SK-N-SH (cell line): ENCODE measurements around the gene HNRNPUL1. TPM values are rescaled to one million over a fixed set of nuclear protein-coding genes. Genes with fewer than 3 reads are reported as not detected.
A peak's percentile ranks its signal among the peaks of the same experiment; 100 is the strongest.

Source experiments
- CTCF ChIA-PET: fragments of 300-600, 350-600 bp; formaldehyde crosslinking; extraction: SDS; loops from one replicate; lab custom pipeline; 2021; lab: Yijun Ruan, JAX
- POLR2A ChIA-PET: fragments of 350-600 bp; sonication (Branson Sonifier 250); formaldehyde crosslinking; extraction: SDS; loops from one replicate; lab custom pipeline; 2020; ENCODE audit warnings: antibody characterized with exemption, inconsistent platforms; lab: Yijun Ruan, JAX
- DNase-seq: peaks from one replicate; pipeline ENCODE4 v3.0.0; 2012
- H2AFZ ChIP-seq: fragments of 200-600 bp; sonication (generic); 2 replicates; pipeline ENCODE4 v1.8.1; 2016; ENCODE audit warnings: antibody characterized with exemption, mild to moderate bottlenecking, low read depth
- H3F3A ChIP-seq: fragments of 200-600 bp; sonication (generic); replicated peaks from 2 replicates; pipeline ENCODE3; 2016; ENCODE audit warnings: antibody characterized with exemption, mild to moderate bottlenecking; ENCODE audit not compliant: insufficient read depth
- H3K27ac ChIP-seq, 2 experiments: fragments of 200-500 bp in 1 of 2; fragments of 200-600 bp in 1 of 2; sonication (Bioruptor generic) in 1 of 2; sonication (generic), shearing (Covaris generic) in 1 of 2; 2 replicates each; pipeline versions ENCODE4 v1.5.1 to v1.6.1; 2014 to 2016; ENCODE audit warnings: low read depth in 2 of 2, inconsistent platforms in 1 of 2, low read length in 1 of 2, mild to moderate bottlenecking in 1 of 2, mixed read lengths in 1 of 2
- H3K27me3 ChIP-seq: fragments of 200-600 bp; sonication (generic), shearing (Covaris generic); 2 replicates; pipeline ENCODE4 v1.6.1; 2016; ENCODE audit warnings: mixed run types; ENCODE audit not compliant: insufficient read depth
- H3K36me3 ChIP-seq, 2 experiments: fragments of 200-500 bp in 1 of 2; fragments of 200-600 bp in 1 of 2; sonication (Bioruptor generic) in 1 of 2; sonication (generic) in 1 of 2; replicated peaks in 1 of 2; 2 replicates each; pipeline versions ENCODE3 to v1.5.1; 2014 to 2016; ENCODE audit warnings: low read length in 1 of 2, mild to moderate bottlenecking in 1 of 2; ENCODE audit not compliant: insufficient read depth in 2 of 2, control insufficient read depth in 1 of 2
- H3K4me1 ChIP-seq, 2 experiments: fragments of 200-500 bp in 1 of 2; fragments of 200-600 bp in 1 of 2; sonication (Bioruptor generic) in 1 of 2; sonication (generic), shearing (Covaris generic) in 1 of 2; 2 replicates each; pipeline versions ENCODE4 v1.5.1 to v1.6.1; 2014 to 2016; ENCODE audit warnings: low read depth in 1 of 2, low read length in 1 of 2, mixed run types in 1 of 2; ENCODE audit not compliant: insufficient read depth in 2 of 2, control insufficient read depth in 1 of 2
- H3K4me2 ChIP-seq: fragments of 200-600 bp; sonication (generic), shearing (Covaris generic); 2 replicates; pipeline ENCODE4 v1.6.1; 2017; ENCODE audit warnings: mixed run types
- H3K4me3 ChIP-seq, 2 experiments: fragments of 200-500 bp in 1 of 2; fragments of 200-600 bp in 1 of 2; sonication (Bioruptor generic) in 1 of 2; sonication (generic), shearing (Covaris generic) in 1 of 2; 2 replicates each; pipeline versions ENCODE4 v1.5.1 to v1.8.1; 2014 to 2016; ENCODE audit warnings: low read depth in 2 of 2, inconsistent platforms in 1 of 2, low read length in 1 of 2, mild to moderate bottlenecking in 1 of 2, mixed read lengths in 1 of 2, moderate library complexity in 1 of 2
- H3K79me2 ChIP-seq: fragments of 200-600 bp; sonication (generic); 2 replicates; pipeline ENCODE4 v1.8.1; 2017; ENCODE audit warnings: mild to moderate bottlenecking; ENCODE audit not compliant: insufficient read depth
- H3K9ac ChIP-seq: fragments of 200-600 bp; sonication (generic); 2 replicates; pipeline ENCODE4 v1.6.1; 2017; ENCODE audit warnings: mixed run types
- H3K9me2 ChIP-seq: fragments of 200-600 bp; sonication (generic); 2 replicates; pipeline ENCODE4 v1.6.1; 2017; ENCODE audit warnings: mixed run types
- H3K9me3 ChIP-seq: fragments of 200-600 bp; sonication (generic); 2 replicates; pipeline ENCODE4 v1.6.1; 2017; ENCODE audit warnings: mixed run types, mild to moderate bottlenecking, moderate library complexity
- H4K20me1 ChIP-seq: fragments of 200-600 bp; sonication (generic); 2 replicates; pipeline ENCODE4 v1.6.1; 2017; ENCODE audit warnings: mild to moderate bottlenecking, mixed run types; ENCODE audit not compliant: insufficient read depth
- CTCF ChIP-seq: fragments of 200-600 bp; sonication (generic); IDR thresholded peaks from 2 replicates; pipeline ENCODE4 v1.6.1; 2017; ENCODE audit warnings: antibody characterized with exemption, mild to moderate bottlenecking, moderate library complexity
- ELF1 ChIP-seq: IDR thresholded peaks from 2 replicates; pipeline ENCODE4 v1.4.0; 2012
- EZH2phosphoT487 ChIP-seq: fragments of 200-600 bp; sonication (generic); IDR thresholded peaks from 2 replicates; pipeline ENCODE4 v1.6.1; 2017; ENCODE audit warnings: low read depth, mixed run types, mild to moderate bottlenecking, antibody characterized with exemption, moderate library complexity, borderline replicate concordance
- FOSL2 ChIP-seq: IDR thresholded peaks from 2 replicates; pipeline ENCODE4 v1.4.0; 2012; ENCODE audit warnings: low read depth, mild to moderate bottlenecking, moderate library complexity, borderline replicate concordance
- FOXJ3 ChIP-seq: sonication (generic); formaldehyde crosslinking; IDR thresholded peaks from 2 replicates; pipeline ENCODE4 v1.5.1; 2020; ENCODE audit warnings: mild to moderate bottlenecking, missing genetic modification reagents
- FOXM1 ChIP-seq: IDR thresholded peaks from 2 replicates; pipeline ENCODE4 v1.4.0; 2012; ENCODE audit warnings: low read depth, mild to moderate bottlenecking
- IRF3 ChIP-seq: fragments of 150-350 bp; IDR thresholded peaks from 2 replicates; pipeline ENCODE4 v1.6.1; 2016; ENCODE audit warnings: mild to moderate bottlenecking, low read depth, low read length
- JUND ChIP-seq: IDR thresholded peaks from 2 replicates; pipeline ENCODE4 v1.4.0; 2012
- MEF2A ChIP-seq: IDR thresholded peaks from 2 replicates; pipeline ENCODE4 v1.4.0; 2012; ENCODE audit warnings: low read depth, borderline replicate concordance
- MXI1 ChIP-seq: IDR thresholded peaks from 2 replicates; pipeline ENCODE4 v1.6.1; 2012; ENCODE audit warnings: mild to moderate bottlenecking, low read depth, low read length, improper control_type of control experiment
- NRF1 ChIP-seq: IDR thresholded peaks from 2 replicates; pipeline ENCODE4 v1.6.1; 2012; ENCODE audit warnings: low read depth, mild to moderate bottlenecking, low read length
- POLR2AphosphoS5 ChIP-seq: IDR thresholded peaks from 2 replicates; pipeline ENCODE4 v1.6.1; 2012; ENCODE audit warnings: low read depth, low read length
- RCOR1 ChIP-seq: fragments of 150-350 bp; IDR thresholded peaks from 2 replicates; pipeline ENCODE4 v1.6.1; 2017; ENCODE audit warnings: antibody characterized with exemption, low read length
- RXRA ChIP-seq: IDR thresholded peaks from 2 replicates; pipeline ENCODE4 v1.4.0; 2012; ENCODE audit warnings: low read depth, mild to moderate bottlenecking, borderline replicate concordance
- SIN3A ChIP-seq: IDR thresholded peaks from 2 replicates; pipeline ENCODE4 v1.6.1; 2012; ENCODE audit warnings: low read depth, mild to moderate bottlenecking, low read length, moderate library complexity, borderline replicate concordance
- TCF12 ChIP-seq: IDR thresholded peaks from 2 replicates; pipeline ENCODE4 v1.4.0; 2012
- USF1 ChIP-seq: IDR thresholded peaks from 2 replicates; pipeline ENCODE4 v1.4.0; 2012; ENCODE audit warnings: low read depth, borderline replicate concordance
- YY1 ChIP-seq: IDR thresholded peaks from 2 replicates; pipeline ENCODE4 v1.4.0; 2012; ENCODE audit warnings: low read depth, mild to moderate bottlenecking
- WGBS: methylation state at CpG from one replicate; pipeline ENCODE4 v1.1.6; 2017; ENCODE audit warnings: low lambda C conversion rate; 5-methylcytosine and 5-hydroxymethylcytosine counted together
- polyA plus RNA-seq, 3 experiments: library from polyadenylated mRNA; depleted of rRNA; stranded (reverse); fragments of >200 nt; gene quantifications; 2 replicates each; pipeline ENCODE4 v1.2.3, GENCODE V29; 2012

Gene HNRNPUL1
- polyA plus RNA-seq, 1 of the 3 experiments (the other 2 are of a cell fraction), result 41.5 TPM

- Histone ChIP-seq H3K27ac (peak overlapping the region in 1 of 2 experiments; percentile 95; a peak in 2 of 4 replicates), H3K27me3 (no peaks in the 10 kb centered on the region), H4K20me1 (no peaks in the 10 kb centered on the region; the same call in 1 of the 2 replicates), H3K36me3 (peaks cover 28 to 49% of the 10 kb centered on the region in 2 experiments), H3K79me2 (peaks cover 55% of the 10 kb centered on the region), H3K9ac (peak overlapping the region; percentile 93), H2AFZ (0 out of 2 replicates have a peak overlapping the region, but pooled peaks have one; percentile 53), H3K9me2 (no peaks in the 10 kb centered on the region), H3K4me1 (peaks cover 14 to 19% of the 10 kb centered on the region in 2 experiments; a peak in 3 of 4 replicates), H3K4me3 (peak overlapping the region; percentile 69 to 80), H3K9me3 (no peaks in the 10 kb centered on the region), H3F3A (peaks cover 85% of the 10 kb centered on the region), H3K4me2 (peak overlapping the region; percentile 96)
- POLR2A ChIA-PET, result interaction anchor here (1.4 kb wide), 1 partner anchor 14 kb away, joined by 5 read pairs; no protein-coding TSS in a partner anchor
- DNase-seq, result no peak
- no peak for TF ChIP-seq RXRA
- no peak for TF ChIP-seq MEF2A
- no peak for TF ChIP-seq YY1
- TF ChIP-seq SIN3A, result no peak
- no peak for TF ChIP-seq FOXM1
- no peak for TF ChIP-seq ELF1
- no peak for TF ChIP-seq USF1
- 61% methylated on average over 5 of the region's 5 CpGs for WGBS
- CTCF ChIA-PET, result interaction anchor here (0.6 to 3.3 kb wide), 3 partner anchors 11 to 107 kb away, joined by 4 to 13 read pairs (median 5); no protein-coding TSS in a partner anchor
Measured at GRCh38 chr19:41311072-41311471, 46.9 kb downstream of the HNRNPUL1 start.

GRCh38 chr19:41311613-41312012 is 47.4 kb downstream of the HNRNPUL1 start:
- POLR2A ChIA-PET, result no interaction called here
- H4K20me1 ChIP-seq, result no peaks in the 10 kb centered on the region; the same call in 1 of the 2 replicates
- H3K9me2 ChIP-seq, result no peaks in the 10 kb centered on the region
- H3K27ac ChIP-seq, result peak overlapping the region in 1 of 2 experiments; percentile 95; a peak in 1 of 4 replicates
- WGBS, result 93% methylated on average over 8 of the region's 8 CpGs
- TF ChIP-seq FOXJ3 (CRISPR knock-in tag) (no peak), FOSL2 (no peak), MEF2A (no peak), CTCF (no peak), EZH2phosphoT487 (no peak), IRF3 (no peak), TCF12 (no peak), POLR2AphosphoS5 (no peak), MXI1 (no peak), RCOR1 (no peak), NRF1 (no peak), JUND (no peak)
- peak overlapping the region; percentile 93; the same call in 1 of the 2 replicates for H3K9ac ChIP-seq
- no peaks in the 10 kb centered on the region for H3K27me3 ChIP-seq
- no peak overlapping the region for H2AFZ ChIP-seq
- peaks cover 14 to 19% of the 10 kb centered on the region in 2 experiments; a peak in 3 of 4 replicates for H3K4me1 ChIP-seq
- peaks cover 58% of the 10 kb centered on the region for H3K79me2 ChIP-seq
- H3K4me2 ChIP-seq, result peak overlapping the region; percentile 96
- H3K9me3 ChIP-seq, result no peaks in the 10 kb centered on the region
- peak overlapping the region in 1 of 2 experiments; percentile 80; a peak in 2 of 4 replicates for H3K4me3 ChIP-seq
- no peak for DNase-seq
- H3F3A ChIP-seq, result peaks cover 82% of the 10 kb centered on the region
- H3K36me3 ChIP-seq, result peaks cover 28 to 49% of the 10 kb centered on the region in 2 experiments
- CTCF ChIA-PET, result interaction anchor here (0.6 to 1.7 kb wide), 2 partner anchors 10 to 108 kb away, joined by 4 to 5 read pairs; no protein-coding TSS in a partner anchor
